Activated T-cell treated with anti-CD3 and anti-CD28 coated beads for 24 hours (primary cell): ENCODE results near the gene MAGOH.

Experiments
- DNase-seq: peaks from one replicate; pipeline ENCODE4 v3.0.0-alpha.2; 2020; ENCODE audit warnings: low read depth

The MAGOH gene

GRCh38 chr1:53270107-53270506 lies 31.8 kb upstream of the MAGOH start:
- DNase-seq, result no peak

GRCh38 chr1:53267761-53268160 lies 29.4 kb upstream of the MAGOH start:
- no peak for DNase-seq

- no peak for DNase-seq
Observed at GRCh38 chr1:53266038-53266437, 27.7 kb upstream of the MAGOH start.

- no peak for DNase-seq
Observed at GRCh38 chr1:53265581-53265980, 27.3 kb upstream of the MAGOH start.

- no peak for DNase-seq
Observed at GRCh38 chr1:53264048-53264447, 25.7 kb upstream of the MAGOH start.

GRCh38 chr1:53262000-53262399 lies 23.7 kb upstream of the MAGOH start:
- no peak for DNase-seq

GRCh38 chr1:53260631-53261247 lies 22.4 kb upstream of the MAGOH start:
- no peak for DNase-seq

GRCh38 chr1:53259932-53260331 lies 21.6 kb upstream of the MAGOH start:
- no peak for DNase-seq

- DNase-seq, result no peak
Observed at GRCh38 chr1:53258216-53258615, 19.9 kb upstream of the MAGOH start.

GRCh38 chr1:53257454-53258081 lies 19.2 kb upstream of the MAGOH start:
- no peak for DNase-seq

GRCh38 chr1:53256511-53257453 lies 18.5 kb upstream of the MAGOH start:
- no peak for DNase-seq

- DNase-seq, result no peak
Observed at GRCh38 chr1:53255031-53255430, 16.7 kb upstream of the MAGOH start.

GRCh38 chr1:53254011-53254640 lies 15.8 kb upstream of the MAGOH start:
- no peak for DNase-seq

- no peak for DNase-seq
Observed at GRCh38 chr1:53250325-53250724, 12.0 kb upstream of the MAGOH start.

- no peak for DNase-seq
Observed at GRCh38 chr1:53249706-53250105, 11.4 kb upstream of the MAGOH start.

GRCh38 chr1:53246261-53247134 lies 8.2 kb upstream of the MAGOH start:
- DNase-seq, result no peak

- DNase-seq, result no peak
Observed at GRCh38 chr1:53244141-53244540, 5.8 kb upstream of the MAGOH start.

- DNase-seq, result no peak
Observed at GRCh38 chr1:53242381-53242780, 4.1 kb upstream of the MAGOH start.

- DNase-seq, result no peak
Observed at GRCh38 chr1:53241828-53242227, 3.5 kb upstream of the MAGOH start.

- DNase-seq, result no peak
Observed at GRCh38 chr1:53237638-53238037, 680 bp downstream of the MAGOH start.

GRCh38 chr1:53220962-53221286 lies 17.4 kb downstream of the MAGOH start:
- DNase-seq, result no peak
